H9 (cell line): ENCODE measurements around the gene SMARCAL1. TPM values are rescaled to one million over a fixed set of nuclear protein-coding genes. Genes with fewer than 3 reads are reported as not detected.

Experiments
- DNase-seq: peaks from one replicate; pipeline ENCODE4 v3.0.0-alpha.2; 2017
- H2AFZ ChIP-seq: one replicate; pipeline ENCODE4 v1.6.1; 2013; ENCODE audit warnings: mild to moderate bottlenecking, low read length, control low read depth, moderate library complexity
- H2AK5ac ChIP-seq: 2 replicates; pipeline ENCODE4 v1.6.1; 2013; ENCODE audit warnings: low read length, control low read depth, mixed read lengths; ENCODE audit not compliant: insufficient read length
- H2BK120ac ChIP-seq: one replicate; pipeline ENCODE4 v1.6.1; 2013; ENCODE audit warnings: low read depth, mild to moderate bottlenecking, low read length, control low read depth, inconsistent platforms; ENCODE audit not compliant: poor library complexity, severe bottlenecking
- H2BK12ac ChIP-seq: 2 replicates; pipeline ENCODE4 v1.6.1; 2013; ENCODE audit warnings: low read length, control low read depth, mixed read lengths, low read depth; ENCODE audit not compliant: insufficient read length
- H2BK15ac ChIP-seq: 2 replicates; pipeline ENCODE4 v1.6.1; 2013; ENCODE audit warnings: low read depth, low read length, control low read depth
- H2BK20ac ChIP-seq: one replicate; pipeline ENCODE4 v1.6.1; 2013; ENCODE audit warnings: low read depth, mild to moderate bottlenecking, low read length, control low read depth, inconsistent platforms; ENCODE audit not compliant: poor library complexity, severe bottlenecking
- H2BK5ac ChIP-seq: 2 replicates; pipeline ENCODE4 v1.6.1; 2013; ENCODE audit warnings: low read length, control low read depth, mixed read lengths; ENCODE audit not compliant: insufficient read length
- H3K14ac ChIP-seq: 2 replicates; pipeline ENCODE4 v1.6.1; 2013; ENCODE audit warnings: low read length, control low read depth; ENCODE audit not compliant: insufficient read depth
- H3K18ac ChIP-seq: 2 replicates; pipeline ENCODE4 v1.6.1; 2013; ENCODE audit warnings: low read depth, mild to moderate bottlenecking, mixed read lengths, low read length, control low read depth; ENCODE audit not compliant: insufficient read length
- H3K23ac ChIP-seq: 2 replicates; pipeline ENCODE4 v1.6.1; 2013; ENCODE audit warnings: low read length, control low read depth, mixed read lengths, low read depth; ENCODE audit not compliant: insufficient read length
- H3K23me2 ChIP-seq: 2 replicates; pipeline ENCODE4 v1.6.1; 2013; ENCODE audit warnings: low read depth, mild to moderate bottlenecking, mixed read lengths, low read length, control low read depth; ENCODE audit not compliant: insufficient read length, poor library complexity, severe bottlenecking
- H3K27ac ChIP-seq: 2 replicates; pipeline ENCODE4 v1.5.1; 2013; ENCODE audit warnings: low read length, control low read depth, mixed read lengths, low read depth; ENCODE audit not compliant: insufficient read length
- H3K27me3 ChIP-seq: 2 replicates; pipeline ENCODE4 v1.6.1; 2013; ENCODE audit warnings: low read length, control low read depth, inconsistent platforms; ENCODE audit not compliant: insufficient read depth
- H3K4ac ChIP-seq: 2 replicates; pipeline ENCODE4 v1.6.1; 2013; ENCODE audit warnings: low read depth, mild to moderate bottlenecking, control low read depth, inconsistent platforms, low read length, moderate library complexity
- H3K4me1 ChIP-seq: 2 replicates; pipeline ENCODE4 v1.6.1; 2013; ENCODE audit warnings: low read length, control low read depth, inconsistent platforms; ENCODE audit not compliant: insufficient read depth
- H3K4me2 ChIP-seq: 2 replicates; pipeline ENCODE4 v1.6.1; 2013; ENCODE audit warnings: low read length, control low read depth, mixed read lengths; ENCODE audit not compliant: insufficient read length, insufficient read depth
- H3K56ac ChIP-seq: 2 replicates; pipeline ENCODE4 v1.6.1; 2013; ENCODE audit warnings: low read depth, mild to moderate bottlenecking, mixed read lengths, low read length, control low read depth; ENCODE audit not compliant: insufficient read length
- H3K79me1 ChIP-seq: 2 replicates; pipeline ENCODE4 v1.6.1; 2013; ENCODE audit warnings: low read depth, mild to moderate bottlenecking, moderate library complexity, low read length, control low read depth, inconsistent platforms; ENCODE audit not compliant: insufficient read depth, poor library complexity, severe bottlenecking
- H3K79me2 ChIP-seq: 2 replicates; pipeline ENCODE4 v1.6.1; 2013; ENCODE audit warnings: low read length, control low read depth, inconsistent platforms; ENCODE audit not compliant: insufficient read depth
- H3K9ac ChIP-seq: 2 replicates; pipeline ENCODE4 v1.6.1; 2013; ENCODE audit warnings: low read length, control low read depth, mixed read lengths; ENCODE audit not compliant: insufficient read length; ENCODE audit errors: extremely low read depth
- H3K9me3 ChIP-seq: one replicate; pipeline ENCODE4 v1.6.1; 2013; ENCODE audit warnings: low read depth, low read length, inconsistent platforms; ENCODE audit not compliant: control insufficient read depth
- H3T11ph ChIP-seq: one replicate; pipeline ENCODE4 v1.6.1; 2013; ENCODE audit warnings: mild to moderate bottlenecking, low read length, control low read depth, inconsistent platforms
- H4K20me1 ChIP-seq: one replicate; pipeline ENCODE4 v1.6.1; 2013; ENCODE audit not compliant: control insufficient read depth, insufficient read length, insufficient read depth
- H4K5ac ChIP-seq: 2 replicates; pipeline ENCODE4 v1.6.1; 2013; ENCODE audit warnings: low read depth, mild to moderate bottlenecking, mixed read lengths, low read length, control low read depth; ENCODE audit not compliant: insufficient read length
- H4K8ac ChIP-seq: replicated peaks from 2 replicates; pipeline ENCODE4 v1.6.1; 2013; ENCODE audit warnings: low read length, control low read depth, mixed read lengths, low read depth; ENCODE audit not compliant: insufficient read length
- H4K91ac ChIP-seq: 2 replicates; pipeline ENCODE4 v1.6.1; 2013; ENCODE audit warnings: low read depth, mild to moderate bottlenecking, moderate library complexity, mixed read lengths, low read length, control low read depth; ENCODE audit not compliant: insufficient read length
- H3K27ac Mint-ChIP-seq, 3 experiments: 2 replicates in 2 of 3; 3 replicates in 1 of 3; pipeline ENCODE4 v1.8.0; 2020 to 2021; ENCODE audit warnings: mixed read lengths in 3 of 3, mild to moderate bottlenecking in 1 of 3, moderate library complexity in 1 of 3
- H3K27me3 Mint-ChIP-seq: 2 replicates; pipeline ENCODE4 v1.8.0; 2021; ENCODE audit warnings: low read depth, mild to moderate bottlenecking, moderate library complexity, mixed read lengths
- H3K36me3 Mint-ChIP-seq, 3 experiments: 2 replicates in 2 of 3; 3 replicates in 1 of 3; pipeline ENCODE4 v1.8.0; 2020 to 2021; ENCODE audit warnings: low read depth in 3 of 3, mixed read lengths in 3 of 3; ENCODE audit not compliant: insufficient read depth in 1 of 3
- H3K4me1 Mint-ChIP-seq, 2 experiments: 2 replicates each; pipeline ENCODE4 v1.8.0; 2020; ENCODE audit warnings: mixed read lengths in 2 of 2
- H3K4me3 Mint-ChIP-seq, 2 experiments: 2 replicates in 1 of 2; 3 replicates in 1 of 2; pipeline ENCODE4 v1.8.0; 2020 to 2021; ENCODE audit warnings: mild to moderate bottlenecking in 2 of 2, mixed read lengths in 2 of 2, moderate library complexity in 1 of 2
- H3K9me3 Mint-ChIP-seq, 2 experiments: 2 replicates in 1 of 2; 3 replicates in 1 of 2; pipeline ENCODE4 v1.8.0; 2020; ENCODE audit warnings: mild to moderate bottlenecking in 2 of 2, mixed read lengths in 2 of 2, moderate library complexity in 1 of 2
- CTCF ChIP-seq: fragments of 200-600 bp; sonication (generic); conservative IDR thresholded peaks from 3 replicates; pipeline ENCODE4 v1.8.0; 2021; ENCODE audit warnings: antibody characterized with exemption, mild to moderate bottlenecking
- WGBS: extraction: QIAGEN DNeasy Blood & Tissue Kit; methylation state at CpG from one replicate; pipeline ENCODE4 v1.1.7; 2013; ENCODE audit warnings: missing lambda C conversion rate, low lambda C conversion rate, mixed read lengths; ENCODE audit not compliant: insufficient read length; ENCODE audit errors: extremely low coverage; 5-methylcytosine and 5-hydroxymethylcytosine counted together
- total RNA-seq: library from RNA; stranded (reverse); gene quantifications from 2 replicates; pipeline ENCODE4 v1.2.1, GENCODE V29; 2021

Gene SMARCAL1
- total RNA-seq, 1 experiment from 2014 or later = 16.5 TPM

GRCh38 chr2:216369821-216370220 is 42.5 kb upstream of the SMARCAL1 start:
- DNase-seq = no peak
- Histone ChIP-seq H2BK20ac (no peak overlapping the region), H3K14ac (no peak overlapping the region), H3K4me1 (peaks cover 5% of the 10 kb centered on the region; the same call in 1 of the 2 replicates), H3K27me3 (peaks cover 6% of the 10 kb centered on the region; the same call in 1 of the 2 replicates), H4K5ac (no peak overlapping the region), H3K9ac (no peak overlapping the region), H3K56ac (no peak overlapping the region), H3K79me1 (no peaks in the 10 kb centered on the region), H3K79me2 (no peaks in the 10 kb centered on the region), H3K4me2 (no peak overlapping the region), H2AK5ac (no peak overlapping the region), H3K9me3 (no peaks in the 10 kb centered on the region), H2AFZ (no peak overlapping the region), H4K8ac (no peak overlapping the region), H2BK5ac (no peak overlapping the region), H3K27ac (no peak overlapping the region), H3K18ac (no peak overlapping the region), H3K4ac (no peak overlapping the region), H3T11ph (no peak overlapping the region), H3K23me2 (peaks cover 20% of the 10 kb centered on the region), H2BK12ac (no peak overlapping the region), H2BK15ac (no peak overlapping the region), H2BK120ac (no peak overlapping the region), H4K20me1 (no peaks in the 10 kb centered on the region), H3K23ac (no peak overlapping the region), H4K91ac (no peak overlapping the region)
- no peaks in the 10 kb centered on the region for H3K9me3 Mint-ChIP-seq
- H3K36me3 Mint-ChIP-seq = no peaks in the 10 kb centered on the region
- H3K27me3 Mint-ChIP-seq = peaks cover 66% of the 10 kb centered on the region
- peaks cover 25 to 41% of the 10 kb centered on the region in 2 experiments for H3K4me1 Mint-ChIP-seq
- TF ChIP-seq CTCF = no peak
- H3K27ac Mint-ChIP-seq = peak overlapping the region in 1 of 3 experiments; percentile 68; a peak in 1 of 7 replicates
- H3K4me3 Mint-ChIP-seq = peak overlapping the region; percentile 14 to 92; a peak in 3 of 5 replicates
- no CpG with 5 or more reads among the region's 18 CpGs for WGBS
